NCI-H345 treated with DMSO at 0.1 percent for 48 hours (cell line): ENCODE measurements around the gene SH2D3A.

ENCODE experiments used
- DNase-seq: peaks from one replicate; lab custom pipeline; 2025; ENCODE audit not compliant: unreplicated experiment; lab: John Stamatoyannopoulos, UW

Gene SH2D3A

DNA sequence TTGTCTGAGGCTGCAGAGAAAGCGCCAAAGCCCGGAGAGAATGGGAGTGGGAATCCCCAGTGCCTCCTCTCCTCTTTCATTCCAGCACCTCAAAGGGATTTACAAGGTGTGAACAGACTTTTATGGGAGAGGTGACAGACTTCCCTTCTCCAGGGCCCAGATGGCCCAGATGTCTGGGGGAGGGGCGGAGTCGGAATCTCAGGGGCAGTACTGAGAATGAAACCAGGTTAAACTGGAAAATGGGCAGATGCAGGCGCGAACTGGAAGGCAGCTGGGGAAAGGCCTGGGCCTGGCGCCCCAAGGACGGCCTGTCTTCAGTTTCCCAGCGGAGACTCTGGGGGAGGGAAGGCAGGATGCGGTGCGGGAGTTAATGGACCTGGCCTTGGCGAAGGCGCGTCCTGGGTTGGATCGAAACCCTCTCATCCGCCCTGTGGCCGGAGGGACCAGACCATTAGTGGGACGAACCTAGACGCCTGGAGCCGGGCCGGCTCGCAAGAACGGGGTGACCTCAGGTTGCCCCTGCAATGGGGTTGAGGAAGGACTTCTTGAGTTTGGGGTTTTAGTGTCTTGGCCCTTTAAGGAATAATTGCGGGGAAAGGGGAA, 28.3 kb downstream of the SH2D3A start:
- no peak for DNase-seq

DNA sequence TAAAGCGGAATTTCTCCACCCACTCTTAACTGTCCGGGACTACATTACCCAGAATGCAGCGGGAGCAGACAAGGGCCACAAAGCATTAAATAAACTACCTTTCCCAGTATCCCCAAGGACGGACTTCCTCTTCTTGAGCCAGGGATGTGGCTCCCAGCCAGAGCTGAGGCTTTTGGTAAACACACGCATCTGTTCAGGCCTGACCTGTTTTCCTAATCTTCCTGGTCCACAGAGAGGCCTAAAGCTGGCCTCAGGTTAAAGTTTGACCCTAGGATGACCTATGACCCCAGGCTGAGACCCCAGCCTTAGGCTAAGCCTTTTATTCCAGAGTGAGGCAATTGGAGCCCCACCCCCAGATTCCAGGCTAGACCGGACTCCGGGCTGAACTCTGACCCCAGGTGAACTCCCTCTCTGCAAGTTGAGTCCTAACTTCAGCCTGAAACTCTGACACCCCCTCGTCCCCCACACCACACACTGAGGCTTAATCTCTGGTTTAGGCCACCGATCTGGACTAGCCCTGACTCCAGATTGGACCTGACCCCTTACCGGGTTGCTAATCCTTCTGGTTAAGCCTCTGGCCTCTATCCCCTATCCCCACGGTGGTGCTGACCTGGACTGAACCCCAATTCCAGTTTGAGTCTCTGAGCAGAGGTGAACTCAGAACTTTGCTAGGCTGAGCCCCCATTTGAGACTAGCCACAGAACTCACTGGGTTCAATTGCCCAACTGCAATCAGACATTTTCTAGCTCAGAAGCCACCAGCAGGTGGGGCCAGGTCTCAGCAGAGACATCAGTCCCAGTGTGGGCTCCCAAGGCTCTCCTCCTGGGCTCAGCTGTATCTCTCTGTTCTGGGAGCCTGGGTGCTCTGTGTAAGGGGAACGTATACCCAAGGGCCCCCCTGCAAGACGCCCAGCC, 29.1 kb downstream of the SH2D3A start:
- DNase-seq: no peak

DNA sequence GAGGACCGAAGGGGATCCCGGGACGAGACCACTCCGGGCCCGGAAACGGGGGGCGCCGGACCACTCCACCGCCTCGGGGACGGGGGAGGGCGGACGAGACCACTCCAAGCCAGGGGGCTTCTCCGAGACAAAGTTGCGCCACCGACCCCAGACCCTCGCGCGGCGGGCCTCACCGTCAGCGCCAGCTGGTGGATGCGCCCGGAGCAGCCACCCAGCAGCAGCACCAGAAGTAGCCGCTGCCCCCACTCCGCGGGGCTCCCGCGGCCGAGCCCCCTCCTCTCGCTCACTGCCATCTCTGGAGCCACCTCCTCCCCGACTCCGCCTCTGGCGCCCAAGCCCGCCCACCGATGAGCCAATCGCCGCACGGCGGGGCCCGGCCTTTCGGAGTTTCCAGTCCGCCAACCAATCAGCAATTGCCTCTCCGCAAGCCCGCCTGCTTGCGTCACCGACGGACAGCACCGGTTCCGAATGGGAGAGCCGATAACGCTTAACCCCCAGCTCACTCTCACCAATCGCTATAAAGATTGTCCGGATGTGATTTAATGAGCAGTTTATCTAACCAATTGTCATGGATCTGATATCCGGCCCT, 29.9 kb downstream of the SH2D3A start, which contains the start of gene GPR108:
Gene GPR108 (minus strand): TSS at position 297 of the 589 bp plus-strand sequence. CDS start 4 bp downstream, at position 293.
- DNase-seq: peak; percentile 99

DNA sequence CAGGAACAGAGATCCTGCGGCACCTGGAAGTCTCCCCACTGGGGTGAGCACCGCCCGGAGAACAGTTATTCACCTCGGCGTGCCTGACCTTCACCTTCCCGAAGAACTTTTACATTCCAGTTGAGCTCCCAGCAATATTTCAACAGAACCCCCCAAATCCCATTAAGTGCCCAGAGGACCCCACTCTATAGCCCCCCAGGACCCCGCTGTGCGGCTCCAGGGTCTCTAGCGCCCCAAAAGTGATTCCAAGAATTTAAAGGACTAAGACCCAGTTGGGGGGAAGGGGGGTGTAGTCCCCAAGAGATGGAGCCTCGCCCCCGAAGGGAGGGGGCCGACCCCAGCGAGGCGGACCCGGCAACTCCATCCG, 30.3 kb downstream of the SH2D3A start:
- DNase-seq: no peak

GRCh38 chr19:6736169-6736916, 30.9 kb downstream of the SH2D3A start:
- DNase-seq: peak; percentile 17

GRCh38 chr19:6735181-6735911, 31.9 kb downstream of the SH2D3A start:
- no peak for DNase-seq

- DNase-seq: no peak
These were observed 33.0 kb downstream of the SH2D3A start for GRCh38 chr19:6734096-6734696.

DNA sequence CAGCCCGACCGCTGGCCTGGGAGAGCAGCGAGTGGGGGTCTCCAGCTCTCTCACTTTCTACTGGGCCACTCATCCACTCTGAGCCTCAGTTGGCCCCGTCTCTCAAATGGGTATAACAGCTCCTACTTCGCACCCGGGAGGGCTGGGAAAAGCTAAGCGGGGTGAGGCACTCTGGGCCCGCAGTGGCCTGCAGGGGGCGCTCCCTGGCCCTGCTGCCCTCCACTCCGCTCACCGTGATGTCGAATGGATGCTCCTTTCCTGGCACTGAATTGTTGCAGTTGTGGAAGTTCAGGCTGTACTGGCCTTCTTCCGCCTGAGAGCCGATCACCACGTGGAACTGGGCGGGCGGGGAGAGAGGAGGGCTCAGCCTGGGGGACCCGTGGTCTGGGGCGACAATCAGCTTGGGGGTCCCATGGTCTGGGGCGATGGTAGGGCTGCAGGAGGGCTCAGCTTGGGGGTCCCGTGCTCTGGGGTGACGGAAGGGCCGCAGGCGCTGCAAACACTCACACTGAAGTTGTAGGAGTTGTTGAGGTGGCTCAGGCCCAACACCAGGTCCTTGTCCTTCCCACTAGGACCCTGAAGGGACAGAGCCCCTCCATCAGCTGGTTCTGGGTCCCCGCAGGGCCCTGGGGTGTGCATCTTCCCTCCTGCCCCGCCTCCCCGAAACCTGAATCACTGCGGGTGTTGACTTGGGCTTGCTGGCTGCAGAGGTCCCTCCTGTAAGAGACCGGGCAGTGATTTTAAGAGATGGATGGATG, 33.7 kb downstream of the SH2D3A start:
- DNase-seq: no peak

GRCh38 chr19:6732803-6733337, 34.4 kb downstream of the SH2D3A start:
- DNase-seq: no peak

DNA sequence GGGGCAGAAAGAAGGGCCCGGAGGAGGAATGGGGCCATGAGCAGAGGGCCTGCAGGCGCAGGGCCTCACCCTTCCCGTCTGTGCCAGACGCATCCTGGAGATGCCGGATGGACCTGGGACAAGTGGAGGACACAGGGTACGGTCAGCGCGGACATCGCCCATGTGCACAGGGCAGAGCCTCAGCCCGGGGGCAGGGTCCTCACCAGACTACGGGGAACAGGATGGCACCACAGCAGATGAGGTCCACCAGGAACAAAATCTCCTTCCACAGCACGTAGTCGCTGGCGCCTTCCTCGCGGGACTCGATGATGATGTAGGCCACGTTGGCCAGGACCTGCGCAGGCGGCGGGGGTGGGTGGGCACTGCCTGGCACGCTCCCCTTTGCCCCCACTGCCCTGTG, 35.4 kb downstream of the SH2D3A start:
- no peak for DNase-seq

GRCh38 chr19:6730941-6731670, 36.1 kb downstream of the SH2D3A start:
- no peak for DNase-seq

GRCh38 chr19:6730153-6730804, 37.0 kb downstream of the SH2D3A start:
- DNase-seq: no peak

GRCh38 chr19:6729573-6730152, 37.6 kb downstream of the SH2D3A start:
- DNase-seq: no peak

DNA sequence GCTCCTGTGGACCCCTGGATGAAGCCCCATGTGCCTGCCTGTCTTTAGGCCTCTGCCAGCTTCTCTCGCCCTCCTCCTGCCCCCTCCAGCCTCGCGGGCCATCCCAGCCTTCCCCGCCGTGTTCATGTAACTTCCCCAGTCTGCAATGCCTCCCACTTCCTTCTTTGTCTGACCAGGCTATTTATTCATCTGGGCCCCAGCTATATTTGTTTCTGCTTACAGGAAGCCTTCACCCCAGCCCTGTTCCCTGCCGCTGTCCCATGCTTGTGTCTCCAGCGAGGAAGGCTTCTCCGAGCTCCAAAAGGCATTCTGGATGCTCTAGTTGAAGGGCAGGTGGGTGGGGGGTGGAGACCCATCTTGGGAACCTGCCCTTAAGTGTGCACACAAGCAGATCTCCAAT, 38.9 kb downstream of the SH2D3A start:
- DNase-seq: no peak

DNA sequence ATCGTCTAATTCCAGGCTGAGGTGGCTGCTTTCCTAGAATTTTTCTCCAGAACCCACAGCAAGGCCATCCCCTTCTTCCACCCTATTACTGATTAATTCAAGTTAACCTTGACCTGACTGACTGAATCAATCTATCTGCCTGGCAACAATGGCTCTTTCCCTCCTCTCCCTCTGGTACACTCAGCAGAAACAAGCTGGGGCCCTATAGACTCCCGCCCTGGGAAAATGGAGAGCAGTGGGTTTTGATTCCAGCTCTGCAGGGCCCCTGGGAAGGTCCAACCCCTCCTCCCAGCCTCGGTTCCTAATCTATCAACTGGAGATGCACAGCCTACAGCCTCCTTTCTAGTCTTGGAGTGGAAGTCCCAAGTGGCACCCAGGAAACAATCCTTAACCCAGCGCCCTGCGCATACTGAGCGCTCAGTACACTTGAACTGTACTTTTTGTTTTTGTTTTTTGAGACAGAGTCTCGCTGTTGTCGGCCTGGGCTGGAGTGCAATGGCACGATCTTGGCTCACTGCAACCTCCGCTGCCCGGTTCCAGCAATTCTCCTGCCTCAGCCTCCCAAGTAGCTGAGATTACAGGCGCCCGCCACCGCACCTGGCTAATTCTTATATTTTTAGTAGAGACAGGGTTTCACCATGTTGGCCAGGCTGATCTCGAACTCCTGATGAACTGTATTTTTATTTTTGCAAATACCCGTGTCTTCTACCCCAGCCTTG, 41.6 kb downstream of the SH2D3A start:
- DNase-seq: no peak

DNA sequence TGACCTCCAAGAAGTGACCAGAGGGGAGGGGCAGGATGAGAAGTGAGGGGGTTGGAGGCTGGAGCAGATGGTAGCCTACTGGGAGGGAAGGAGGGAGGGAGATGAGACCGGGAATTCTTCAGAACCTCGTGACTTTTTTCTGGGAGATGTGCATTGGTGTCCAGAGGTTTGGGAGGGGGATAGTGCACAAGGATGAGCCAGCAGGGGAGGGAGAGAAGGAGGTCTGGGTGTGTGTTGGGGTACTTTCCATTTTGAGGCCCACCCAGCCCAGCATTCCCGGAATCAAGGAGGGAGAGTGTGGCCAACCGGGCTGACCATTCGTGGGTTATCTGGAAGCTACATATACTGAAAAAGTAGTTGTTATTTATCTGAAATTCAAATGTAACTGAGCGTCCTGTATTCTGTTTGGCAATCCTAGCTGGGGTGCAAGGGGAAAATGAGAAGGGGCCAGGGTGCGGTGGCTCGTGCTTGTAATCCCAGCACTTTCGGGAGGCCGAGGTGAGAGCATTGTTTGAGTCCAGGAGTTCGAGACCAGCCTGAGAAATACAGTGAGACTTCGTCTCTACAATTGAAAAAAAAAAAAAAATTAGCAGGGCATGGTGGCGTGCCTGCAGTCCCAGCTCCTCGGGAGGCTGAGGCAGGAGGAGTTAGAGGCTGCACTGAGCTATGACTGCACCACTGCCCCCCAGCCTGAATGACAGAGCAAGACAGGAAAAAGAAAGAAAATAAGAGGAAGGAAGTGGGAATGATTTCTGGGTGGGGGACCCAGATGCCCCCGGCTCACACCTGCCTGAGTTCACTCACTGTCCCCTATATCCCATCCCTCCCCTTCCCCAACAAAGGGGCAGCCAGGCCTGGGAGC, 42.4 kb downstream of the SH2D3A start:
- DNase-seq: no peak
